NCI-H1048 (cell line): Measurements from ENCODE around the gene CLMP.

ENCODE experiments used
- DNase-seq: peaks from one replicate; lab custom pipeline; 2025; lab: John Stamatoyannopoulos, UW

The CLMP gene, protein sequence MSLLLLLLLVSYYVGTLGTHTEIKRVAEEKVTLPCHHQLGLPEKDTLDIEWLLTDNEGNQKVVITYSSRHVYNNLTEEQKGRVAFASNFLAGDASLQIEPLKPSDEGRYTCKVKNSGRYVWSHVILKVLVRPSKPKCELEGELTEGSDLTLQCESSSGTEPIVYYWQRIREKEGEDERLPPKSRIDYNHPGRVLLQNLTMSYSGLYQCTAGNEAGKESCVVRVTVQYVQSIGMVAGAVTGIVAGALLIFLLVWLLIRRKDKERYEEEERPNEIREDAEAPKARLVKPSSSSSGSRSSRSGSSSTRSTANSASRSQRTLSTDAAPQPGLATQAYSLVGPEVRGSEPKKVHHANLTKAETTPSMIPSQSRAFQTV

DNA sequence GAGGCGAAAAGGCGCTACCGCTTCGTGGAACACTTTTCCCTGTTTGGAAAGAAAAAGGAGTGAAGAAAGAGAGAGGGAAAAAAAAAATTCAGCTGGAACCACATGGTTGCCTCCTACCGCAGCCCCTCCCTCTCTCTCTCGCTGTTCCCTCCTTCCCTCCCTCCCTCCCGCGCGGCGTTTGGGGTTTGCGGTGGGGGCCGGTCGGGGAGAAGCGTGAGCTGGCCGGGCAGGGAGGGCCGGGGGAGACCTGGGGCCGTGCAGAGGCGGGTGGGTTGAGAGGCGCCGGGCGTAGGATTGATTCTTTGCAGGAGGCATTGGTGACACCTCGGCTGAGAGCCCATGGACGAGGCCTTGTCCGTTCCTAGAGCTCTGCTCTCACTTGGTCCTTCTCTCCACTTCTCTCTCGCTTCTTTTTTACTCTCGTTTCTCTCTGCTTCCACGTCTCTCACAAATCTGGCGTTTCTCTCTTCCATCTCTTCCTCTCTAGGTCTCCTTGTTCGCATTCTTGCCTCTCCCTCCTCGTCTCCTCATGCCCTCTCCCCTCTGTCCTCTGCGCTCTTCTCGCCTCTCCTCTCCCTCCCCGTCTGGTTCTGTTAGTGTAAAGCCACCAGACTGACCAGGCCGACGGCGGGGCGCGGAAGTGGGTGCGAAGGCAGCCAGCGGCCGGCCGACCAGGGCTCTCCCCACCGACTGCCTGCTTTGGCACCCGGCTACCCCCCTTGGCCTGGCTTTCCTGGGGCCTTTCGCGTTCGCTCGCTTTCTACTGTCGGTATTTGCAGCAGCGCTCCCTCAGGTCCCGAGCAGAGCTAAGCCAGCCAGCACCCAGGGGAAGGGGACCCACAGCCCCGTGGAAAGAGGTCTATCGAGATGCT, at the start of gene CLMP:
CLMP (minus strand) TSS at position 61 of the 872 bp plus-strand sequence. CDS start 308 bp downstream, outside the sequence.
- DNase-seq = no peak

DNA sequence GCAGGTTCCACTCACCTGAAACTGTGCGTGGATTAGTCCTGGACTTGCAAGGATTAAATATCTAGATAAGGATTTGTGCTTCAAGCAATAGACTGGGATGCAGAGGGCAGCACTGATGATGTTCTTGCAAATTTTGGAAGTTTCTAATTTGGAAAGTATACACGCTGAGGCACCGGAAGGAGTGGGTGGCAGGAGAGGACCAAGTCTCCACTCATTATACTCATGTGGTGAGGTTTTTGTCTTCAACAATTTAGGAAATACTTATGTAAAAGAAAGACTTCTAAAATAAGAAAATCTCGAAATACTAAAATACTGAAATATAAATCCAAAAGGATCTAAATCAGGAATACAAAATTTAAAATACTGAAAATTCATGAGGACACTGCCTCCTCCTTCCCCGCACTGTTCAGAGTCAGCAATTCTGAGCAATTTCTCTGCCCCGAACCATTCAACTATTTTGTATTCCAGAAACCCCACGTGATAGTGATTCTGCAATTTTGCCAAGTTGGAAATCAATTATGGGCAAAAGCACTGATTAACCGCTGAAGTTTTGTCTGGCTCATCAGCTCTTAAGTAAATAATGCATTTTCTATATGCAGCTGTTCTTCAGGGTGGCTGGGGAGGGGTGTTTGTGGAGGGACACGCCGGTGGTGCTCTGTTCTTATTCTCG, 47.0 kb upstream of the CLMP start:
- no peak for DNase-seq

DNA sequence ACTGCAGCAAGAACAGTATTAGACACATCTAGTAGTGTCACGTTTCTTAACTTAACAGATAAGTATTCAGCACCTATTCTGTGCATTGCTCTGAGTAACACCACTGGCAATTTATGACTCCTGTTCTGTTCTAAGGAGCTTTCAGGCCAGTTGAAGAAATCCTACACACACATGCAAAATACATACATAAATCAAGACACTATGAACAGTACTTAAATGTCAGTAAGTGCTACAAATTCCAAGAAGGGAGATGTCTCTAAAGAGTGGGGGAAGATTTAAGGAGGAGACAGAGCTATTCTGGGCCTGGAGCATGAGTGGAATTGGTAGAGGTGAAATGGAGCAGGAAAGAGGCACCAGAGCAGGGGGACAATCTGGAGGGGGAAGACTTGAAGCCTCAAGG, 46.2 kb upstream of the CLMP start:
- no peak for DNase-seq

DNA sequence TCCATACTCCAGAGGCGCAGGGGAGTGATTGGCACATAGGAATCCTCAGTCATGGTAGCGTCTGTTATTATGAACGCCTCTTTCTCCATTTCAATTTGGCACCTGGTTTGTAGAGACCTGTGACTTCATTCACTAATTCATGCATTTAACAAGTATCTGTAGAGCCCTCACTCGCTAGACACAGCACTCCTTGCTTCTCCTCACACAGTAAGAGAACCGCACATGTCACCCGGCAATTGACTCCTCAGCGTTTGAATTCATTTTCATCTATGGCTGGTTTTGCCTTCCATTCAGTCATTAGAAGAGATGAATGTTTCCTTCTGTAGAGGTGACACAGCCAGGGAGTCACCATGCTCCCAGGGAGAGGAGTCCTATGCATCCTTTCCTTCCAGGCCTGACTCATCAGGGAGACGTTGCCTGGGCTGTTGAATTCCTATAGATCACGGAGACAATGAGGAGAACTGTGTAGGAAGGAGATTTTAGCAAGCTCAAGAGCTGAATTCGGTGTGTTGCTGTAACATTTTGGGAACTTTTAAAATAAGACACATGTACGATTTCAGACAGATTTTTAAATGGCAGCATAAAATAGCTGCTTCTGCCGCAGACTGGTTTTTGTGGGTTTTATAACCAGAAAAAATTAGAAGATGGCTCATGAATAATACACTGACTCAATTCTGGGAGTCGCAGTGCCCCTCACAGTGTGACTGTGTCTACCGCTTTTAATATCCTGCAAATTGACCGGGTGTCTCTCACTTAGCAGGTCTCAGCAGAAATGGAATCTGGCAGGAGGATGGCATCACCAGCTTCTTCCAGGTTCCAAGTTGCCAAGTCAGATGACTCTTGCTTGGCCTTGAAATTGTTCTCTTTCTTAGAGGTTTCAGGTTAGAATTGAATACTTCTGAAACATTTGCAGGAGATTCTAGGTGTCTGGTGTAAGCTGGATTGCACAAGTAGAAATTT, 44.4 kb upstream of the CLMP start:
- no peak for DNase-seq

DNA sequence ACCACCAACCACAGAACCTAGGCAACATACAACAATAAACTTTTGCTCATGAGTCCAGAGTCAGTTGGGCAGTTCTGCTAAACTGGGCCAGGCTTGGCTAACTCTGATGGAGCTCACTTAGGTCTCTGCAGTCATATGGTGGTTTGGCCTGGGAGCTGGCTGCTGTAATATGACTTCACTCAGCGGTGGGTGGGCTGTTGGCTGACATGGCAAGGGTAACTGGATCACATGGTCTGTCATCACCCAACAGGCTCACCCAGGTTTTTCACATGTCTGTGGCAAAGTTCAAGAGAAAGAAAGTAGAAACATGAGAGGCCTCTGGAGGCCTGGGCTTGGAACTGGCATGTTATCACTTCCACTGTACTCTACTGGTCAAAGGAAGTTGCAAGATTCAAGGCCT, 43.2 kb upstream of the CLMP start:
- DNase-seq = no peak

DNA sequence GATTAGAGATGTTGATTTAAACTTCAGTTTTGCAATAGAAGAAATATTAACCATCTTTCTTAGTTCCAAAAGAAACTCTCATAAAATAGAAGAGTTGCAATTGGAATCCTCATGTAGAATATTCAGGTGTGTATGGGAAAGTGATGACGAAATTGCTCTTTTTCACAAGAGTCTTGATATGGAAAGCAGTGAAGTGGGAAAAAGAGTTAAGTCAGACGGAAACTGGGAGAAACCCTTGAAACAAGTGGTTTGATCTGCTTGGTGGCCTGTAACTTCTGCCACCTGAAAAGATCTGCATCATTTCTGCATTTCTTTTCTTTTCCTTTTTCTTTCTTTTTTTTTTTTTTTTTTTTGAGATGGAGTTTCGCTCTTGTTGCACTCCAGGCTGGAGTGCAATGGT, 41.8 kb upstream of the CLMP start:
- no peak for DNase-seq

DNA sequence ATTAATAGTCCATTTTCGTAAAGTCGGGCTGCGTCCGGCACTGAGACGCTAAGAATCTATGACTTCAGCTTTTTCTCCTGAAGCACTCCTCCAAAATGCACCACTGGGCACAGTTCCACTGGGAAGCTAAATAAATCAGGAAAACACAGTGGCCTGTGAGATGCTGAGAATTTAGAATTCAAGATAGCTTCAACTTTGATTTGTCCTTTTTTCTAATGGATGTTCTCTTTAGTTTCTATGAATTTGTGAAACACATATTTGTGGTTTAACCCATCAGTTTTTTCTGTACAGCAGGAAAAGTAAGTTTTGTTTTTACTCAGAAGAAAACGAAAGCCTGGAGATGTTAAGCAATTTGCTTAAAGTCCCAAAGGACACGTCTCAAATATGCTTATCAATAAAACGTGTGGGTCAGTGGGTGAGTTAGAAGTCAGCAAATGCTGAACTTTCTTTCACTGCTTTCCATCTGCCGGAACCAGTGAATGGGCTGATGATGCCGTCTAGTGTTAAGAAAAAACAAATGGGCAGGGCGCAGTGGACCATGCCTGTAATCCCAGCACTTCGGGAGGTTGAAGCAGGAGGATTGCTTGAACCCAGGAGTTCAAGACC, 40.7 kb upstream of the CLMP start:
- no peak for DNase-seq

DNA sequence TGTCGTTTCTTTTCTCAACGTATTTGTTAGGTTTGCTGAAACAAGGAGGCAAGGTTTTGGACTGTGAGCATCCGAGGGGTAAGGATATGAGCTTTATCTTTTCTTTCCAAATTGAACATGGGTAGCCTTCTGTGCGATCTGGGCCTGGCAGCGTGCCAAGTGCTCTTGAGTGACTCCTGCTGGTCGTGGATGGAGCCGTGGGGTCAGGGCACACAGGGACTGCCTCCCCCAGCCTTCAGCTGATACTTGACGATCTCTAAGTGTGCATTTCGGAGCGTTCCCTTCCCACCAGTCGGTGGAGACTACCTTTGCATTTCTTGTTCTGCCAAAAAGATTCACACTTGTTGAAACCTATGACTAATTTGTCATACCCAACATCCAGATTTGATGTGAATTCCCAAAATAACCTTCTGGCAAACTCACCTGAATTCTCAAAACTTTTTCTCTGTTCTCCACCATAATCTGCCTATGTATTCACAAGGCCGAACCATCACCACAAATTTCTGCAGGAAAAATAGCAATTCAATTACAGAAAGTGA, 40.1 kb upstream of the CLMP start:
- no peak for DNase-seq

DNA sequence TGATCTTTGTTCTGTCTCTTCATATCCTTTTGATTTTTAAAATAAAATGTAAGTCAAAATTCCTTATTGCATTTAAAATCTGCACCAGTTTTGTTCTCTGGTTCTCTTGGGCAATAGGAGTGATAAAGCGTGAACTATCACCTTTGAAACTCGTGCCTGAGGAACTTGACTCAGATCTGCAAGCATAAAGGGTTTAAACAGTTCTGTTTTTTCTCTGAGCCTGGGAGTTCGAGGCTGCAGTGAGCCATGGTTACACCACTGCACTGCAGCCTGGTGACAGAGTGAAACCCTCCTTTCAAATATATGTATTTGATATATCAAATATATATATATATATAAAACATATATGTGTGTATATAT, 38.9 kb upstream of the CLMP start:
- no peak for DNase-seq

DNA sequence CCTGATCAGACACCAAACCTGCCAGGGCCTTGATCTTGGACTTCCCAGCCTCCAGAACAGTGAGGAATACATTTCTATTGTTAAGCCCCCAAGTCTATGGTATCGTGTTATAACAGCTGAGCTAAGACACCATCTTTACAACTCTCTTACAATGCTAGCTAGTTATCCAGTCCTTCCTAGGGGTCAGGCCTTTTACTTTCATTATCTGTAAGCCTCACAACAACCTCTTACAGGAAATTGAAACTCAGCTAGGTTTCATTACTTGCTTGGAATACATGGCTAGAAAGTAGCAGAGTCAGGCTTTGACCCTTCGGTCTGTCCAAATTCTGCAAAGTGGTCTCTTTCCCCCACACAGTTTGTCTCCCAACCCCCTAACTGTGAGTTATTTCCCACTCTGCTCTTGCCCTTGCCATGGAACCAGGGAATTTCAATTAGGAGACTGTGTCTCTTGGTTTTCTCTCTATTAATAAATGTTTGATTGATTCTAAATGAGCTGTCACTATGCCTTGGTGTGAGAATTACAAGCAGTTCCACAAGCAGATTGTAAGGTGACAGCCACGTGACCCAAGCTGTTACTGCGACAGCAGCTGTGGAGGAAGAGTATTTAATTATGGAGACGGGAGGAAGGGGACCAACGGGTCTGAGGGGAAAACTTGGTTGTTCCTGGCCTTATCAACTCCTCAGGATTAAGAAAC, 38.4 kb upstream of the CLMP start:
- no peak for DNase-seq

DNA sequence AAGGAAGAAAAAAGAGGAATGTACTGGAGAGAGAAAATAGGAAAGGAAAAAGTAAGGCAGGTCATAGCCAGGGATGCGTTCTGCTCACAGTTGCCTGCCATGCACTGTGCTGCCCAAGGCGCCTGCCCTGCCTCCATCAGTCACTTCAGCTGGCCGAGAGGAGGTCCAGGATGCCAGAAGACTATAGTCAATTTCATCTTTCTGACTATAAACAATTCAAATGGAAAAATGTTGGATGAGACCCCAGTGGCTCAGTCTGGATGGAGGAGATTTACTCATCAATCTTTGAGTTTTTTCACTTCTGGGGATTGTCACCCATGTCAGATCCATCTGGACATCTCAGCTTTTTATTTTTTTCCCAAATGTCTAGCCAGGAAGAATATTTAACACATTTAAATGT, 36.7 kb upstream of the CLMP start:
- no peak for DNase-seq

DNA sequence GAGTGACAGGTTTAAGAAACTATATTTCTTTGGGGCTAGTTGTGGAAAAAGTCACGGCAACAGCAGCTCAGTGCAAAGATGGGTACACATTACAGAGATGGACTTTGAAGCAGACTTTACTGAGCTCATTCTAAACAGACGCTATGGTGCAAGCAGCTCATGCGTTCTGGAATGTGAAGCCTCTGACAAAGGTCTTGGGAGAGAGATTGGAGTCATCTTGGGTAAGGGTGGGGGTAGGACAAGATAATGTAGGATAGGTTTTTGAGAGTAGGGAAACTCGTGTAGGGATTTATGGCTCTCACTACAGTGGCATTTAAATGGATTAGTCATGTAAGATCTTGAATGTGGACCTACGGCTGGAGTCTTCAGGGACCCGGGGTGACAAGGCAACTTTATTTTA, 36.2 kb upstream of the CLMP start:
- DNase-seq = no peak

DNA sequence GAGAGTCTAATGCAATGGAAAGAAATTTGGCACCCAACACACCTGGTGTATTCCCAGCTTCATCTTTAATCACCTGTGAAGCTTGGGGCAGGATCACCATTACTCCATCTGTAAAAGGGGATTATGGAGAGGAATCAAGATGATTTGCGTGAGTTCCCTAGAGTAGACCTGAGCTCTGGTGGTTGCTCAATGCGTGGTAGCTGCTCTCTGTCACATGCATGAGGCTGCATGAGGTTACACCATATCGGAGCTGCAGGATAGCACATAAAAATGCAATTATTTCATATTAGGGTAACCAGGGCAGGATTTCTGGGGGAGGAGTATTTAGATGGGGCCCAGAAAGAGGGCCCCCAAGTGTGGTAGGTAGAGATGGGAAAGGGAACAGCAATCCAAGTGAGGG, 35.3 kb upstream of the CLMP start:
- DNase-seq = no peak

DNA sequence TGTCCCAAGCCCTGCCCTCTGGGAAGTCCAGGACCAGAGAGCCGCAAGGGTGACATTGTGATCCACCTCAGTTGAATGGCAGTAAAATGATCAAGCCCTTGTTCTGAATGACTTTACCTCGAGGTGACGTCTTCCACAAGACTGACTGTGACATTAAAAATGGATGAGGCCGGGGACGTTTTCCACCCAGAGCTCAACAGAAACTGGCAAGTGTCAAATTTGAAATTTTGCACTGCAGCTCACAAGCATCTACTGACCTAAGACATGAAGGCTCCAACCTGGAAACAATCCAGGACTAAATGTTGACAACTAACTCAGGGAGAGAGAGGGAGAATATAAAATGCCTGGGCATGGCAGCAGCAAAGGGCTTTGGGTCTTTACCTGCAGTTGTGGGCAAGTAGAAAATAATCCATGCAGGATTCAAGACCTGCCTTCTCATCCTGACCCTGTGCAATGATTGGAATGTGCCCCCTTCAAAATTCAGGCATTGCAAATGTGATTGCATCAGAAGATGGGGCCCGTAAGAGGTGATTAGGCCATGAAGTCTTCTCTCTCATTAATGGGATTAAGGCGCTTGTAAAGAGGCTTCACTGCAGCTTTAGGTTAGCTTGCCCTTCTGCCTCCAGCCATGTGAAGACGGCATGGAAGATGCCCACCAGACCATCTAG, 33.6 kb upstream of the CLMP start:
- no peak for DNase-seq

DNA sequence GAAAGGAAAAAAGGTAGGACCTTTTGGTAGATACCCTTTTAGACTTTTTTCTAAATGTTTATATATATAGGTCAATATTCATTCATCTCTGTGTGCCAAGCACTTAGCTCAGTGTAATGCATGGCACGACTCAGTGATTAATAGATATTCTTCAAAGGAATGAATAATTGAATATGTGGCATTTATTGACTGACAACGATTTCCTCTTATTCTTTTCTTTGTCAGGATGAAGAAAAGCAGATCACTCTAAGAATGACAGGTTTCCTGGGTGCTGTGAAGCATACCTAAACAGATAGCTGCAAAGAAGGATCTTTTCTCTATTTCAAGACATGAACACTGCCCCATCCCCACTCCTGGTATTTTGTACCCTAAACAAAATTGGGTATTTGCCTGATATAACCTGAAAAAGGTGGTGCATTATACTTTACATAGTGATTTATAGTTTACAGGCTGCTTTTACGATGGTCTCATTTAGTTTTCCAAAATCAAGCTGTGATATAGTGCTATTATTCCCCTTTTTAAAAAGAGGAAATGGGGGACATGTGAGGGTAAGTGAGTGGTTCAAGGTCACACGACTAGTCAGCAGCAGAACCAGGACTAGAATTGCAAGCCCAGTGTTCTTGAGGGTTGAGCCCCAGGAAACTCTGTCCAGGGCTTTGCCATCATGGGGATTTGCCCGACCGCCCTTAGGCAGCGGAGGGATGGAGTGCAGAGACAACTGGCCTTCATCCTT, 32.9 kb upstream of the CLMP start:
- DNase-seq = no peak

DNA sequence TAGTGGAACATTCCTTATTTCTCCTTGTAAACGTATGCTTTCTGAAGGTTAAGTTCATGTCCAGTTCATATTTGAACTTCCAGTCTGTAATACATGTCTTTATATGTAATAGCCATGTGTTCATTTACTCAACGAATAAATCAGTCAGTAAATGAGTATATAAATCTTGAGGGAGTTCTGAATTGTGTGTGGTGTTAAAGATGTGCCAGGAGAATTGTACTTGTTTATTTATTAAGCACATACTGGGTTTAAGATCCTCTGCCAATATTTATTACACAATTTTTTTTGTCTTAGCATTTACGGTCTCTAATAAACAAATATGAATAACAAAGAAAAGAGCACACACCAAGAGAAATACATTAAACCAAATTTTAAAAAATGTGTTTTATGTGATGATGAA, 26.5 kb upstream of the CLMP start:
- DNase-seq = no peak

DNA sequence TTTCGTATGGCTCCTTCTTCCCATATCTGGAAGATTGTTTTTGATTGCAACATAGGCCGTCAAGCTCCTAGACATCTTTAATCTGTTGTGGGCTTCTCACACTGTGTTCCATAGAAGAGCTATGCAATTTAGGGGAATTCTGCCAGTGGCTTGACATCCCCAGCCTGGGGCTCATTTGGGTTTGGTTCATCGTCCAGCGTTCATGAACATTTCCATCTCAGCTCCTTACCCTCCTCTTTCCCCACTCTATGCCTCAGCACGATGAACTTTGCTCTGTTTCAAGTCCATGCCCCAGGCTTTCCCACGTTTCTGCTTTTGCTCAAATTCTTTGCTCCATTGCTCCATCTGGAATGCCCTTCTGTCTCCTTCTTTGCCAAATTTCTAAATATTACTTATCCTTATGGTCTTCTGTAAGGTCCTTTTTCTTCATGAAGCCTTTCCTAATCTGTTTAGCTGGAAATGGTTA, 26.1 kb upstream of the CLMP start:
- no peak for DNase-seq

DNA sequence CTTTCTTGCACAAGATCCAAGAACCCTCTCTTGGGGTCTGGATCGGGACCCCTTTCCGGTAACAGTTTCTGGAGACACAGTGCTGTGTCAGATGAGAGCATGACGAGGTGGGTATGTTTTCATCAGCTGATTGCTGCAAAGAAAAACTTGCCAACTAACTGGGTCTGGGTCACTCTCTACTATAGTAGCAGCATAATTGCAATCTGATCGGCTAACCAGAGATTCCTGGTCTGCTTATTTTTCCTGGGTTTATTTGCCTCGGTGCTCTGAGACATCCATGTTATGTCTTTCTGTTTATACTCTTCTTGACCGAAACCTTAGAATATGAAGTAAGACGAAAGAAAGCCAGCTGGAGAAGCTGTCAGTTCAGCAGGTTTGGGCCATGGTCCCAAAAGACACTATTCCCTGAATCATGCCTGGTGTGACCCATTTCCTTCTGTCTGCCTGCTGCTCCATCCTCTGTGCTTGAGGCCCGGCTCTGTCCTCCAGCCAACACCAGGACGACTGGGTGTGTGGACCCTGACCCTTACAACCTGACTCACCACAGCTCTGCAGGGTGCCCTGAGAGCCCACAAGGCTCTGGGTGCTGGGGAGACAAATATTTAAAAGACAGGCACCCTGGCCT, 24.1 kb upstream of the CLMP start:
- DNase-seq = no peak

DNA sequence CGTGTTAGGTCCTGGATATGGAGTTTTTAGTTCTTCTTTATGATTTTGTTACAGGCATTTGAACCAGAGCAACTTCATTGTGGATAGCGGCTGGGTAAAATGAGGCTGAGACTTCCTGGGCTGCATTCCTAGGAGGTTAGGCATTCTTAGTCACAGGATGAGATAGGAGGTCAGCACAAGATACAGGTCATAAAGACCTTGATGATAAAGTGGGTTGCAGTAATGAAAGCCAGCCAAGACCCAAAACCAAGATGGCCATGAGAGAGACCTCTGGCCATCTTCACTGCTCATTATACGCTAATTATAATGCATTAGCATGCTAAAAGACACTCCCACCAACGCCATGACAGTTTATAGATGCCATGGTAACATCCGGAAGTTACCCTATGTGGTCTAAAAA, 23.4 kb upstream of the CLMP start:
- no peak for DNase-seq
